ENCODE data around the gene ADAR.

ADAR gene

DNA sequence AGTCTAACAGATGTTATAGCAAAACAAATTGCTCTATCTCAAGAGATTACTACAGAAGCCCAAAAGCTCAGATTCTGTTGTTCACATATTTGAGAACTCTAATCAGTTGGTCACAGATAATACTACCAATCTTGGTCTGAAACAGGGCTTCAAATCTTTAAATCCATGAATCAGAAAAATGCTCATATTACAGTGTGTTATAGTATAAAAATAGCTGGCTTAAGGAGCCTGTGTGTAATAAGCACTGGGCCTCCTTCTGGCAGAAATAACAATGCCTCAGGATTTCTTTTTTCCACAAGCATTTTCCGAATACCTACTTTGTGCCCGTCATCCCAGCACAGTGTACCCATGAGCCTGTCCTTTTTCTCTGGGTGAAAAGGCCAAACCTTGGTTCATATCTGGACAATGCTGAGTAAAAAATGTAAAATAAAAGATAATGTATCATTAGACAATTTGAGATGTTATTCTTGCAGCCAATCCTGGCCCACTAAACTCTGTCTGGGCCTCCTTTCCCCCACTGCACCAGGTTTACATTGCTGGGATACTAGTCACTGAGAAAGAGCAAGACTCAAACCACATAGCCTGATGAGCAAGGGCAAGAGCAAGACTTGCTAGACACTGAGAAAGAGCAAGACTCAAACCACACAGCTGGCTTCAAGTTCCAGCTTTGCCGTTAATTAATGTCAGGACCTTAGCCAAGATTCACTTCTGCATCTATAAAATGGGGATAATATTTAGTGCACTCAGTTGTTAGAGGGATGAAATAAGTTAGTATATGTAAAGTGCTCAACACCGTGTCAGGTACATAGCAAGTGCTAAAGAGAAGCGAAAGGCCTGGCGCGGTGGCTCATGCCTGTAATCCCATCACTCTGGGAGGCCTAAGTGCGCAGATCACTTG is 17.0 kb upstream of the ADAR start:
- H3K27ac Mint-ChIP-seq, result no peak overlapping the region
- peaks cover 60% of the 10 kb centered on the region for H3K36me3 Mint-ChIP-seq
- peaks cover 5% of the 10 kb centered on the region for H3K9me3 Mint-ChIP-seq
- ATAC-seq (no peak), DNase-seq (ENCODE audit: low spot score in 2 of 2) (no peak)
- no peak overlapping the region for H3K4me3 Mint-ChIP-seq
- H3K4me1 Mint-ChIP-seq, result peaks cover 42% of the 10 kb centered on the region

DNA sequence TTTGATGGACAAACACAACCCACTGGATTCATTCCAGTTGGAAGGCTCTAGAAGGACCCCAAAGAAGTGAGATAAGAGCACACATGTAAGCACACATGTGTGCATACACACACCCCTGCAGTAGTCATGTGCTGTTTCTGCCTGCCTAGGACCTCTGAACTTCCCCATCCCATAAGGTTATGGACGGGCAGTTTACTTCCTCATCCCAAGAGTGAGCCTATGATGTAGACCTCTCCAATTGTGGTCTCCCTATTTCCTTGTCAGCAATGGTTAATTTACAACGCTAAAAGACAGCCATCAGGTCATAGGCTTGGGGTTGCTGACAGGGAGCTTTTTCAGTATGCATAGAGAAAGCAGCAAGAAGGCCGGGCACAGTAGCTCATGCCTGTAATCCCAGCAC is 15.4 kb upstream of the ADAR start:
- H3K4me1 Mint-ChIP-seq, result peaks cover 34% of the 10 kb centered on the region
- peak overlapping the region; percentile 54 for H3K27ac Mint-ChIP-seq

DNA sequence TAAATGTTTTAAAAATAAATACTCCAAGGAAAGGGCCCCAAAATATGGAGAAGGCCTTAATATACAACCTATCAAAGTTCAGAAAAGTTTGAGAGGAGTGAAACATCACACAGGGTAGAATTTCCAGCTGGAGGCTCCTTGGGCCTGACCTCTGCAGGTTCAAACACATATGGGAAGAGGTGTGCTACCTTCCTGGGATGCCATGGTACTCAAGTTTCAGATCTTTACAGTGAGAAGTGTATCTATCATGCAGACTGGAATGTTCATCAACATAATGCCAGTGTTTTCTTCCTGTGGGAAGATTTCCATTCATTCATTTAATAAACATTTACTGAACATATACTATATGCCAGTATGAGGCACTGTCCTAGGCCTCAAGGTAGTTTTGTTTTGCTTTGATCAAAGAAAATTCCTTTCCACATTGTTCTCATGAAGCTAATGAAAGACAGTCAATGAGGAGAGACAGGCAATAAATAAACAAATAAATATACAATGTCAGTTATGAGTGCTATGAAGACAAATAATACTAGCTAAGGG is 14.6 kb upstream of the ADAR start:
- Mint-ChIP-seq H3K4me3 (no peak overlapping the region), H3K27ac (no peak overlapping the region), H3K9me3 (no peaks in the 10 kb centered on the region), H3K4me1 (peaks cover 34% of the 10 kb centered on the region), H3K36me3 (peaks cover 67% of the 10 kb centered on the region)
- no peak for ATAC-seq
- DNase-seq (ENCODE audit: low spot score in 2 of 2), result no peak

More for the DNA sequence above, 15.4 kb upstream of the ADAR start:
- DNase-seq (ENCODE audit: low spot score in 2 of 2) (no peak), ATAC-seq (no peak)
- peaks cover 70% of the 10 kb centered on the region for H3K36me3 Mint-ChIP-seq
- no peak overlapping the region for H3K4me3 Mint-ChIP-seq
- H3K9me3 Mint-ChIP-seq, result no peaks in the 10 kb centered on the region

DNA sequence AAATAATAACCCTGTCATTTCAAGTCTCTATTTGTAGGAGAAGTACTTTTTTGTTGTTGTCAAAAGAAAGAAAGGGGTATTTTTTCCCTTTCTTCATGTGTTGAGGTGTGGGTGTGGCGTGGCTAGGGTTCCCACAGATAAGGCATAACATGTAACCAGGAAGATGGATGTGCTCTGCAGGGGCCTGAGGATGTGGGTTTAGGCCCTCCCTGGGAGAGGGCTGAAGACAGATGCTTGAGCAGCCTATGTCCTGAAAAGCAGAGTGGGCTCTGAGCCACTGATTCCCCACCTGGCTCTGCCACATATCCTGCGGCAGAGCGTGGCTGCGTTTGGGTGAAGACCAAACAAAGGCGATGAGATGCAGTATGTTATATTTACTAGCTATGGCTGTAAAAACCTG is 13.9 kb upstream of the ADAR start:
- DNase-seq (ENCODE audit: low spot score in 2 of 2), result no peak
- peaks cover 31% of the 10 kb centered on the region for H3K4me1 Mint-ChIP-seq
- no peaks in the 10 kb centered on the region for H3K9me3 Mint-ChIP-seq
- peak overlapping the region; percentile 26 for H3K27ac Mint-ChIP-seq
- H3K4me3 Mint-ChIP-seq, result no peak overlapping the region
- H3K36me3 Mint-ChIP-seq, result peaks cover 60% of the 10 kb centered on the region
- ATAC-seq, result no peak

DNA sequence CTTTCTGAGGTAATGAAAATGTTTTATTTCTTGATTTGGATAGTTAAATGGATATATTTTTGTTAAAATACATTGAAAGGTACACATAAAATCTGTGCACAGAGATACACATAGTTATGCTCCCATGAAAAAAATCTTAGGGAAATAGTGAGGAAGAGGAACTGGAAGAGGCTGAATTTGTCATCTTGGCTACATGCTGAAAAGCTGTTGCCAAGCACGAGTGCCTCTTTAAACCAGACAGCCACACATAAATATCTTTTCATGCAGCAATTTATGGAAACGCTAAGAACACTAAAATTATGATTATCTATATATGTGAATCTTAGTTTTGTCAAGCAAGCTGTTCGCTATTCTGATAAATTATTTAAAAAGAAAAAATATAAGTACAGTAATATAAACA is 12.8 kb upstream of the ADAR start:
- Mint-ChIP-seq H3K27ac (no peak overlapping the region), H3K9me3 (no peaks in the 10 kb centered on the region), H3K4me3 (no peak overlapping the region), H3K4me1 (peaks cover 34% of the 10 kb centered on the region), H3K36me3 (peaks cover 63% of the 10 kb centered on the region)
- ATAC-seq (no peak), DNase-seq (ENCODE audit: low spot score in 2 of 2) (no peak)

DNA sequence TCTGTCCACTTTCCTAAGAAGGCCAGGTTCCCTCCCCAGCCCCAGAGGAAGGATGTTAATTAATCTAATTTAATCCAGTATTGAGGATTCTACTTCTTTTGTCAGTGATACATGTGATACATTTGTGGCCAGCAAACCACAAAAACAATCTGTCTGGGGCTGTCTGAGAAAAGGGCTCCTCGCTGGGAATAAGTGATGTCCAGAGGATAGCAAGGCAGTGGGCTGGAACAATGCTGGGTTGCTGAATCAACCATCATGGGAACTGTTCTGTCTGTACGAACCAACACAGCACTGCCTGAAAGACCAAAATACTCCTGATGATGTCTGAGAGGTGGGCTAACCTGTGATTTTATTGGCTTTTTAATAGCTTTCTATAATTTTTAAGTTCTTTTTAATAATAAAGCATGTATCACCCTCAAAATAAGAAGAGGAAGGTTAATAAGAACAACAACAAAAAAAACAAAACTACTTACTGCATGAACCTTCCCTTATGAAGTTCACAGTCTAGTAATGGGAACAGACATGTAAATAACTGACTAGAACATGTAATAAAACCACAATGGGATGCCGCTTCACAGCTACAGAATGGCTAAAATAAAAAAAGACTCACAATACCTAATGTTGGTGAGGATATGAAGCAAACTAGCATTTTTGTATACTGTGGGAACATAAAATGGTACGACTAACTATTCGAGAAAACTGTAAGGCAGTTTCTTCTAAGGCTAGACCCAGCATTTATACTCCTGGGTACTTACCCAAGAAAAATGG is 11.4 kb upstream of the ADAR start:
- no peak overlapping the region for H3K4me3 Mint-ChIP-seq
- no peaks in the 10 kb centered on the region for H3K9me3 Mint-ChIP-seq
- DNase-seq (ENCODE audit: low spot score in 2 of 2), result no peak
- no peak for ATAC-seq
- peaks cover 38% of the 10 kb centered on the region for H3K4me1 Mint-ChIP-seq
- H3K36me3 Mint-ChIP-seq, result peaks cover 49% of the 10 kb centered on the region
- H3K27ac Mint-ChIP-seq, result no peak overlapping the region

DNA sequence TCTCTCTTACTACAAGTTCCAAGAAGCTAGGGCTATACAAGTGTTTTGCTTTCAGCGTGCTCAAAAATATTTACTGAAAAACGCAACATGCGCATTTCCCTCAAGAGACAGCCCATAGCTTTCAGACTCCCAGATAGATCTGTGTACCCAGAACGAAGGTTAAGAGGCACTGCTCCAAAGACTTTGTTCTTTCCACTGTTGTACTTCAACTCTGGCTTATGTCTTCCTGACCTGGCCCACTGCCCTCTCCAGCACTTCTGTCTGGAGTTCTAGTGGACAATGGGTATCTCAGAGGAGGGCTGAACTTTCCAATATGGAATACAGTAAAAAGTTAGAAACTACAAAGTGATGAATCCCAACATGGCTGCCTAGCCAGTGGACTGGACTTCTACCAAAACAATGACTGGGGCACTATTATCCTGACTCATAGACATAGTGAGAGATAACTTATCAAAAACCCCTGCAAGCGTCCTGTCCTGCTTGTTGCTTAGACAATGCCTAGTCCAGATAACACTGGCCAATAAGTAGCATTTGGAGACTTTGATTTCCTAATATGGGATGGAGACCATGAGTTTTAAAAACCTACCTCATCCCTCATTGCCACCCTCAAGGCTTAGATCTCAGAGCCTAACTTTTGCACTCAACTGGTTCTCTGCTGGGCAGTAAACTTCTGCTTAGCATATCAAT is 8.8 kb upstream of the ADAR start:
- ATAC-seq (no peak), DNase-seq (ENCODE audit: low spot score in 2 of 2) (no peak)
- no peaks in the 10 kb centered on the region for H3K9me3 Mint-ChIP-seq
- H3K4me3 Mint-ChIP-seq, result no peak overlapping the region
- peaks cover 30% of the 10 kb centered on the region for H3K36me3 Mint-ChIP-seq
- H3K27ac Mint-ChIP-seq, result peak overlapping the region; percentile 10
- H3K4me1 Mint-ChIP-seq, result peaks cover 34% of the 10 kb centered on the region

DNA sequence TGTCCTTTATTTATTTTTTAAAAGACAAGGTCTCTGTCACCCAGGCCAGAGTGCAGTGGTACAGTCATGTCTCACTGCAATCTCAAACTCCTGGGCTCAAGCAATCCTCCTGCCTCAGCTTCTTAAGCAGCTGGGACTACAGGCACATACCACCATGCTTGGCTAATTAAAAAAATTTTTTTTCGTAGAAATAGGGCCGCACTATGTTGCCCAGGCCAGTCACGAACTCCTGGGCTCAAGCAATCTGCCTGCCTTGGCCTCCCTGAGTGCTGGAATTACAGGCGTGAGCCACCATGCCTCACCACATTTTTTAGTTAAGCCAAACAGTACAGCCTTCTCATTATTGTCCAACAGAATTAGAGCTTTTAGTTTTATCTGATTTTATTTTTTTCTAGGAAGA is 7.4 kb upstream of the ADAR start:
- Mint-ChIP-seq H3K9me3 (no peaks in the 10 kb centered on the region), H3K36me3 (peaks cover 33% of the 10 kb centered on the region), H3K27ac (peak overlapping the region; percentile 70), H3K4me1 (peaks cover 40% of the 10 kb centered on the region), H3K4me3 (no peak overlapping the region)
- DNase-seq (ENCODE audit: low spot score in 2 of 2) (no peak), ATAC-seq (no peak)

DNA sequence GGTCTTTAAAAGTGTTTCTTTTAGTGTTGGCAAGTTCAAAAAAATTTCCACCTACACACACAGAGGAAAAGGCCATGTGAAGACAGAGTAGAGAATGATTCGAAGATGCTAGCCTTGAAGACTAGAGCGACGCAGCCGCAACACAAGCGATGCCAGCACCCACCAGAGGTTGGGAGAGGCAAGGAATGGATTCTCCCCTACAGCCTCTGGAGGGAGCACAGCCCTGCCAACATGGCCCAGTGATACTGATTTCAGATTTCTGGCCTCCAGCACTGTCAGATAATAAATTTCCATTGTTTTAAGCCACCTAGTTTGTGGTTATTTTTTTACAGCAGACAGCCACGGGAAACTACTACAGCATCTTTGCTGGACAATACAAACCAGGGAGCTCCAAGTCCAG is 6.9 kb upstream of the ADAR start:
- H3K27ac Mint-ChIP-seq, result peak overlapping the region; percentile 70
- no peaks in the 10 kb centered on the region for H3K9me3 Mint-ChIP-seq
- peaks cover 31% of the 10 kb centered on the region for H3K36me3 Mint-ChIP-seq
- H3K4me3 Mint-ChIP-seq, result peak overlapping the region; percentile 5
- H3K4me1 Mint-ChIP-seq, result peaks cover 44% of the 10 kb centered on the region
- ATAC-seq (peak; percentile 36), DNase-seq (ENCODE audit: low spot score in 2 of 2) (no peak)

DNA sequence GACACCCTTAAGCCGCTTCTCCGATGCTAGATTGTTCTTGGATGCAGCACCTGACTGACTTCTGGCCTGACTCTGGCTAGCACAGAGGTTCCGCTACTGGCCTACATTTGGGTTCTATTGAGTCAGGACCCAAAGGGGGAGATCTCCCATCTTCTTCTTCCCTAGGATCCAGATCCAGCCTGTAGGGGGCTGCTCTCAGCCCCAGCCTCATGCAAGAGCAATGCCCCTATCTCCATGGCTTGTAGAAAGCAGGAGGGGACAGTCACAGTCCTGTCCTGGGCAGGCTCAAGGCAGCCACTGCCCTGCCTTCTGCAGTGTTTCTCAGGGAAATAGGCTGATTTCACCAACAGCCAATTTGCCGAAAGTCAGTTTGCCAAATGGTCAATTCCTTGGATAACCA is 6.3 kb upstream of the ADAR start:
- H3K4me1 Mint-ChIP-seq, result peaks cover 50% of the 10 kb centered on the region
- H3K36me3 Mint-ChIP-seq, result peaks cover 31% of the 10 kb centered on the region
- DNase-seq (ENCODE audit: low spot score in 2 of 2), result no peak
- H3K27ac Mint-ChIP-seq, result peak overlapping the region; percentile 70
- no peaks in the 10 kb centered on the region for H3K9me3 Mint-ChIP-seq
- ATAC-seq, result no peak
- peak overlapping the region; percentile 5 for H3K4me3 Mint-ChIP-seq

DNA sequence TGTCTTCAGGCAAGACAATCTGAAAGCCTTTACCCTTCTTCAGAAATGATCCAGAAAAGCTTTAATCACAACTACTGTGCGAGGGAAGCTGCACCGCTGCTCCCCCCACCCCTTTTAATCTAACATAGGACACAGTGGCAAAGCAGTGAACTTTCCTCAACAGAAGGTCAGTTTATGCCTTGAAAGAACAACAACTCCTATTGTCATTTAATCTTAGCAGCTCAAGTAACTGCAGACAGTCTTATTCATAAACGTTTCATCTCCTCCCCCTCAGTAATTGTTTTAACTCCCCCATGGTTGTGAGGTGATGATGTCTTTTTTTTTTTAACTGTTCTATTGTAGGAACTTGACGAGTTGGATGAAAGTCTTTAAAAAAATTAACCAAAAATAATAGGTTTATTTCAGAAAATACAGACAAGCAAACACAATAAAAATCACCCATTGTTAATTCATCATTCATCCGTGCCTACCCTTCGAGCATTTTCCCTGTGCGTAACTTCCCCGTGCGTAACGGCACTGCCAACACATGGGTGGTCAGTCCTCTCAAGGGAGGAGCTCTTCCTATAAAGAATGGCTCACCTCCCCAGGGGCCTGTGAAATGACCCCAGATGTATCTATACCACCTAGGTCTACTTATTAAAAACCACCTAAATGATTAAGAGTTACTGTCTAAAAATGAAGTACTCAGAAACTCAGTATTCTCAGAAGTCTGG is 3.3 kb upstream of the ADAR start:
- peaks cover 66% of the 10 kb centered on the region for H3K4me1 Mint-ChIP-seq
- H3K4me3 Mint-ChIP-seq, result peak overlapping the region; percentile 8
- peaks cover 33% of the 10 kb centered on the region for H3K36me3 Mint-ChIP-seq
- DNase-seq (ENCODE audit: low spot score in 2 of 2) (no peak), ATAC-seq (no peak)
- no peaks in the 10 kb centered on the region for H3K9me3 Mint-ChIP-seq
- H3K27ac Mint-ChIP-seq, result peak overlapping the region; percentile 44

DNA sequence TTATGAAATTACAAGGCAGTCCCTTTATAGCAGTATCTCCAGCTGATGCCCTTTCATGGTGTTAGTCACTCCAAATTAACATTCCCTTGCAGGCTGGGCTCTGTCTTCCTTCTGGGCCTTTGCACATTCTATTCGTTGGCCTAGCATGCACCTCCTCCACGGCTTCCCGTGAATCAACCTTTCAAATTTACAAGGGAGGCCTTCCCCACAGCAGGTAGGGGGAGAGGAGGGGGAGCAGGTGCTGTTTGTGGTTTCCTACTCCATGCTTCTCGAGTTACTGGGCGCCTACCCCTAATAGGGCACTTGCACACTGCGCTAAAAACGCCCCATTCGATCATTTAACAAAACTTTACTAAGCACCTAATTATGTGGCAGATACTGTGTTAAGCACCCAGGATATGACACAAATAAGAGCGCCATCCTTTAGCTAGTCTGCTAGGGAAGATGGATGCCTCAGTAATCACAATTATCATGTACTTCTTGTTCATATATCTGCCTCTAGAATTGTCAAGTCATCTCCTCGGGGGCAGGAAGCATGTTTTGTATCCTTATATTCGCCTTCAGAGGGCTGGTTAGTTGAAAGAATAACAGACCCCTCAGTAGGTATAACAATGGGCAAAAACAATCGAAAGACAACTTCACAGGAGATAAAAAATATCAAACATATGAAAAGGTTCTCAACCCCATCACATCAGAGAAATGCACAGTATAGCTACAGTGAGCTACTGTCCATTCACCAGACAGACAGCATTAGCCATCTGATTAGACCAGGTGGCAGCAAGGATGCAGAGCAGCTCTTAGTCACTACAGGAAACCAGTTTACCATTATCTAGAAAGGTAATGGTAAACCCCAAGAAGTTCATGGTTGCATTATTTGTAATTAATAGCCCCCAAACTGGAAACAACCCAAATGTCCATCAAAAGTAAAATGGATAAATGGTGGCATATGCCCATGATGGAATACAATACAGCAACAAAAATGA is 1.7 kb upstream of the ADAR start:
- peak overlapping the region; percentile 99 for H3K27ac Mint-ChIP-seq
- peaks cover 45% of the 10 kb centered on the region for H3K36me3 Mint-ChIP-seq
- no peaks in the 10 kb centered on the region for H3K9me3 Mint-ChIP-seq
- ATAC-seq (peak; percentile 44), DNase-seq (ENCODE audit: low spot score in 2 of 2) (peak in 1 of 2 donors; percentile 73)
- peaks cover 69% of the 10 kb centered on the region for H3K4me1 Mint-ChIP-seq
- peak overlapping the region; percentile 87 for H3K4me3 Mint-ChIP-seq

DNA sequence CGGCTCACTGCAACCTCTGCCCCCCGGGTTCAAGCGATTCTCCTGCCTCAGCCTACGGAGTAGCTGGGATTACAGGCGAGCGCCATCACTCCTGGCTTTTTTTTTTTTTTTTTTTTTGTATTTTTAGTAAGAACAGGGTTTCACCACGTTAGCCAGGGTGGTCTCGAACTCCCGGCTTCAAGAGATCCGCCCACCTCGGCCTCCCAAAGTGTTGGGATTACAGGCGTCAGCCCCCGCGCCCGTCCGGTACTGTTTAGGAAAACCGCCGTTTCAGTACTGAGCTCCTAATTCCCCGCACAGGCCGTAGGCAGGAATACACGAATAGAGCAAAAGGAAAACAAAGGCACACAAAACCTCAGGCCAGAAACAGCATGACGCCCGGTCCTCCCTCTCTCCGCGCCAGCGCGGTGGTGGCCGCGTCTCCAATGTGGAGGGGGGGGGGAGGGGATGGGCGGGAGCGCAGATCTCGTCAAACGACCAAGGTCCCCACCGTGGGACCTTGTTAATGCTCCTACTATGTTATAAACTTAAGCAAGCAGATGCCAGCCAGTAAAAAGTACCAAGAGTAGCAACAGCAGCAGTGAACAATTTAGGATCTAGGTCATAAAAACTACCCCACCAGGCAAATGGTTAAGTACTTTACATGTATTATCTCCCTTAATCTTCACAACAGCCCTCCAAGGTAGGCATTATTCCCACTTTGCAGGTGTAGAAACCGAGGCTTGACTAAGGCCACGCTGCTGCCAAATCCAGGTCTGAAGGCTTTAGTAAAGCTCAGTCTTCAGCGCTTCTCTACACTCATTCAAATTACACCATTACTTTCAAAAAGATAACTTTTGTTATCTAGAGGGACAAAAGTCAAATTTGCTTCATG is 648 bp upstream of the ADAR start:
- Mint-ChIP-seq H3K36me3 (peaks cover 53% of the 10 kb centered on the region), H3K27ac (peak overlapping the region; percentile 99), H3K4me1 (peaks cover 72% of the 10 kb centered on the region), H3K4me3 (peak overlapping the region; percentile 87), H3K9me3 (no peaks in the 10 kb centered on the region)
- DNase-seq (ENCODE audit: low spot score in 2 of 2) (peak in 1 of 2 donors; percentile 74), ATAC-seq (no peak)
